K562 (cell line): ENCODE data around the gene MROH8. TPM values are rescaled to one million over a fixed set of nuclear protein-coding genes. Genes with fewer than 3 reads are reported as not detected.

Experiments
- ATAC-seq: fragments of 200-7000 bp; cut with Tn5 transposase; 3 replicates; pipeline ENCODE4 v1.9.1; 2020; ENCODE audit warnings: moderate library complexity
- BruUV-seq: library from RNA; stranded (reverse); fragments of 400-500 nt; replicated peaks from 2 replicates; lab custom pipeline; 2021; lab: Mats Ljungman, UMichigan
- CTCF ChIA-PET: fragments of 300-600 bp; formaldehyde crosslinking; extraction: SDS; loops from one replicate; lab custom pipeline; 2021; ENCODE audit warnings: low intra/inter-chr PET ratio; lab: Yijun Ruan, JAX
- POLR2A ChIA-PET: fragments of 300-600, 350-650 bp; sonication (Branson Sonifier 250); formaldehyde crosslinking; extraction: SDS; loops from one replicate; lab custom pipeline; 2021; ENCODE audit warnings: antibody characterized with exemption, inconsistent platforms; lab: Yijun Ruan, JAX
- DNase-seq, 4 experiments: peaks; one replicate each; pipeline versions ENCODE4 v3.0.0 to v3.0.0-alpha.2; 2011 to 2018; ENCODE audit warnings: low spot score in 3 of 4, mixed read lengths in 3 of 4; ENCODE audit errors: extremely low read depth in 1 of 4
- FAIRE-seq: peaks from 2 replicates; lab custom pipeline; 2011; peaks lifted over from hg19 to GRCh38; lab: Jason Lieb, UNC
- H2AFZ ChIP-seq: 2 replicates; pipeline ENCODE4 v1.6.0; 2011; ENCODE audit warnings: low read depth, low read length, control low read depth, inconsistent platforms
- H3K27ac ChIP-seq: fragments of 200-600 bp; 3 replicates; pipeline ENCODE4 v1.8.0; 2011; ENCODE audit warnings: low read depth, mild to moderate bottlenecking, control low read depth, inconsistent platforms, low read length, moderate library complexity, mixed read lengths; ENCODE audit errors: extremely low read depth
- H3K27me3 ChIP-seq, 2 experiments: fragments of 300-600 bp in 1 of 2; 2 replicates in 1 of 2; 3 replicates in 1 of 2; pipeline versions ENCODE4 v1.6.0 to v1.8.0; 2011; ENCODE audit warnings: inconsistent platforms in 2 of 2, low read length in 2 of 2, mild to moderate bottlenecking in 1 of 2, mixed read lengths in 1 of 2, moderate library complexity in 1 of 2; ENCODE audit not compliant: control insufficient read depth in 2 of 2, insufficient read depth in 2 of 2
- H3K36me3 ChIP-seq: fragments of 300-600 bp; 3 replicates; pipeline ENCODE4 v1.8.0; 2011; ENCODE audit warnings: mild to moderate bottlenecking, low read length, inconsistent platforms; ENCODE audit not compliant: control insufficient read depth, insufficient read depth
- H3K4me1 ChIP-seq, 2 experiments: fragments of 200-600 bp in 1 of 2; replicated peaks in 1 of 2; 2 replicates in 1 of 2; 3 replicates in 1 of 2; pipeline versions ENCODE4 v1.5.1 to v1.8.0; 2011; ENCODE audit warnings: inconsistent platforms in 2 of 2, low read length in 2 of 2, mild to moderate bottlenecking in 1 of 2, mixed read lengths in 1 of 2, moderate library complexity in 1 of 2; ENCODE audit not compliant: control insufficient read depth in 2 of 2, insufficient read depth in 2 of 2
- H3K4me2 ChIP-seq: 2 replicates; pipeline ENCODE4 v1.6.1; 2011; ENCODE audit warnings: low read length, control low read depth, inconsistent platforms, mixed read lengths; ENCODE audit not compliant: insufficient read depth
- H3K4me3 ChIP-seq: fragments of 200-600 bp; sonication (generic), shearing (Covaris generic); 2 replicates; pipeline ENCODE4 v1.5.1; 2016; ENCODE audit warnings: control low read depth, inconsistent platforms
- H3K79me2 ChIP-seq: fragments of 200-600 bp; 3 replicates; pipeline ENCODE4 v1.8.0; 2011; ENCODE audit warnings: low read length, inconsistent platforms; ENCODE audit not compliant: control insufficient read depth, insufficient read depth
- H3K9ac ChIP-seq, 2 experiments: 2 replicates each; pipeline versions ENCODE4 v1.6.0 to v1.6.1; 2011; ENCODE audit warnings: low read depth in 2 of 2, low read length in 2 of 2, control low read depth in 1 of 2, inconsistent platforms in 1 of 2, mild to moderate bottlenecking in 1 of 2, mixed read lengths in 1 of 2; ENCODE audit not compliant: insufficient read depth in 1 of 2
- H3K9me1 ChIP-seq: one replicate; pipeline ENCODE4 v1.6.0; 2011; ENCODE audit warnings: inconsistent platforms, mild to moderate bottlenecking, low read length, moderate library complexity; ENCODE audit not compliant: control insufficient read depth, insufficient read depth
- H3K9me3 ChIP-seq: replicated peaks from 2 replicates; pipeline ENCODE4 v1.5.1; 2011; ENCODE audit warnings: low read depth, low read length, inconsistent platforms; ENCODE audit not compliant: control insufficient read depth, insufficient read depth
- H4K20me1 ChIP-seq: replicated peaks from 2 replicates; pipeline ENCODE4 v1.6.1; 2011; ENCODE audit warnings: low read length, inconsistent platforms, mixed read lengths; ENCODE audit not compliant: control insufficient read depth, insufficient read depth
- CBX2 ChIP-seq: fragments of 200-600 bp; sonication (generic); IDR thresholded peaks from one replicate; pipeline ENCODE4 v1.6.1; 2012; ENCODE audit warnings: mild to moderate bottlenecking, low read length, inconsistent platforms; ENCODE audit not compliant: insufficient read depth, poor library complexity, severe bottlenecking
- CEBPG ChIP-seq, 3 experiments: fragments of 200-800 bp in 1 of 3; sonication (Bioruptor generic) in 1 of 3; sonication (generic) in 1 of 3; formaldehyde crosslinking in 1 of 3; IDR thresholded peaks in 2 of 3; conservative IDR thresholded peaks in 1 of 3; 2 replicates each; pipeline versions ENCODE4 v1.6.1 to v1.8.0; 2016 to 2022; ENCODE audit warnings: missing compliant biosample characterization in 2 of 3, missing genetic modification characterization in 2 of 3, mild to moderate bottlenecking in 1 of 3, missing genetic modification reagents in 1 of 3
- CTBP1 ChIP-seq: fragments of 450-650 bp; IDR thresholded peaks from 2 replicates; pipeline ENCODE4 v1.6.1; 2016; ENCODE audit warnings: borderline replicate concordance
- FOXK2 ChIP-seq, 2 experiments: fragments of 450-650 bp; IDR thresholded peaks in 1 of 2; conservative IDR thresholded peaks in 1 of 2; 2 replicates each; pipeline ENCODE4 v1.6.1; 2016; ENCODE audit warnings: low read depth in 2 of 2, mild to moderate bottlenecking in 1 of 2
- JUND ChIP-seq, 2 experiments: IDR thresholded peaks; 2 replicates in 1 of 2; 3 replicates in 1 of 2; pipeline ENCODE4 v1.6.1; 2011; ENCODE audit warnings: borderline replicate concordance in 2 of 2, low read depth in 2 of 2, low read length in 2 of 2, improper control_type of control experiment in 1 of 2, missing biosample characterization in 1 of 2, missing genetic modification characterization in 1 of 2, missing genetic modification reagents in 1 of 2
- MNT ChIP-seq, 2 experiments: fragments of 450-650 bp; conservative IDR thresholded peaks; 2 replicates each; pipeline ENCODE4 v1.6.1; 2017; ENCODE audit warnings: mild to moderate bottlenecking in 2 of 2, moderate library complexity in 2 of 2
- NR2C2 ChIP-seq, 2 experiments: fragments of 200-800 bp in 1 of 2; sonication (Bioruptor generic) in 1 of 2; sonication (generic) in 1 of 2; formaldehyde crosslinking in 1 of 2; IDR thresholded peaks; 2 replicates each; pipeline versions ENCODE4 v1.6.1 to v1.8.0; 2016 to 2022; ENCODE audit warnings: mild to moderate bottlenecking in 1 of 2, missing compliant biosample characterization in 1 of 2, missing genetic modification characterization in 1 of 2, missing genetic modification reagents in 1 of 2
- SIN3A ChIP-seq, 2 experiments: fragments of 150-350 bp in 1 of 2; IDR thresholded peaks; 2 replicates each; pipeline ENCODE4 v1.6.1; 2011 to 2016; ENCODE audit warnings: borderline replicate concordance in 2 of 2, low read depth in 2 of 2, low read length in 2 of 2, mild to moderate bottlenecking in 2 of 2, moderate library complexity in 2 of 2; ENCODE audit not compliant: control insufficient read depth in 1 of 2
- SMARCA4 ChIP-seq: fragments of 450-650 bp; IDR thresholded peaks from 2 replicates; pipeline ENCODE4 v1.6.1; 2016
- SMARCE1 ChIP-seq: fragments of 450-650 bp; IDR thresholded peaks from 2 replicates; pipeline ENCODE4 v1.7.1; 2016; ENCODE audit warnings: mild to moderate bottlenecking
- ZBTB26 ChIP-seq: fragments of 450-650 bp; formaldehyde crosslinking; IDR thresholded peaks from 2 replicates; pipeline ENCODE4 v1.4.0; 2022; ENCODE audit warnings: missing genetic modification characterization
- ZFX ChIP-seq: sonication (generic); formaldehyde crosslinking; IDR thresholded peaks from 2 replicates; pipeline ENCODE4 v1.8.0; 2022; ENCODE audit warnings: mild to moderate bottlenecking, missing genetic modification reagents, moderate library complexity
- ZNF395 ChIP-seq: fragments of 200-800 bp; sonication (Bioruptor generic); IDR thresholded peaks from 2 replicates; pipeline ENCODE4 v1.6.1; 2017; ENCODE audit warnings: missing genetic modification characterization, missing compliant biosample characterization
- WGBS: fragments of 100-300 bp; shearing (Covaris generic); methylation state at CpG from one replicate; pipeline ENCODE4 v1.1.6; 2016; ENCODE audit warnings: low coverage, mixed read lengths; ENCODE audit not compliant: insufficient coverage; ENCODE audit errors: missing lambda C conversion rate; 5-methylcytosine and 5-hydroxymethylcytosine counted together
- in situ Hi-C: fragments of 300-500 bp; cut with MboI; formaldehyde crosslinking; loops from 4 replicates; pipeline ENCODE4 v1.15.0; 2018; ENCODE audit warnings: inconsistent platforms, mixed read lengths
- intact Hi-C: fragments of 100-400 bp; cut with micrococcal nuclease; formaldehyde crosslinking; loops from 2 replicates; pipeline ENCODE4 v1.14.2; 2022
- polyA plus RNA-seq, 8 experiments: library from polyadenylated mRNA; depleted of rRNA in 4 of 8; stranded (reverse) in 5 of 8; unstranded in 3 of 8; fragments of >200 nt; fragmentation: Nextera tagmentation in 2 of 8; fragmentation: Illumina TruSeq in 1 of 8; extraction: Ambion mirVana in 2 of 8; extraction: Trizol in 1 of 8; gene quantifications; 2 replicates each; pipeline versions ENCODE4 v1.2.1 to v1.2.3, GENCODE V29; 2011 to 2014; ENCODE audit warnings: inconsistent platforms in 1 of 8, missing spikeins in 1 of 8
- total RNA-seq, 7 experiments: library from RNA; depleted of rRNA in 6 of 7; stranded (reverse); fragments of >200 nt in 6 of 7; fragmentation: Illumina TruSeq in 2 of 7; extraction: Trizol in 2 of 7; gene quantifications; 2 replicates each; pipeline versions ENCODE4 v1.2.1 to v1.2.3, GENCODE V29; 2011 to 2021; ENCODE audit warnings: low replicate concordance in 1 of 7

MROH8 gene
- total and polyA plus RNA-seq, 9 of the 15 experiments (the other 6 are each of a cell fraction or from before 2014, with no cell fraction given) = 0.21 to 1.5 (median 0.78) TPM

- peak overlapping the region; percentile 85 for H3K4me2 ChIP-seq
- FAIRE-seq (peak; percentile 76), DNase-seq (peak in 1 of 4 experiments; percentile 35), ATAC-seq (peak; percentile 1; the same call in 2 of the 3 replicates)
- no peaks in the 10 kb centered on the region for H3K9me1 ChIP-seq
- peak overlapping the region; percentile 92 for H3K4me3 ChIP-seq
- peaks cover 6 to 14% of the 10 kb centered on the region in 2 experiments for H3K4me1 ChIP-seq
- peak overlapping the region; percentile 95 for H2AFZ ChIP-seq
- TSS peak; percentile 57 for BruUV-seq
- peaks cover 65% of the 10 kb centered on the region for H3K79me2 ChIP-seq
- H3K27ac ChIP-seq = peak overlapping the region; percentile 99
- H3K9me3 ChIP-seq = no peaks in the 10 kb centered on the region
- H3K36me3 ChIP-seq = peaks cover 35% of the 10 kb centered on the region
- peak overlapping the region; percentile 98 to 99 for H3K9ac ChIP-seq
- no peaks in the 10 kb centered on the region for H3K27me3 ChIP-seq
- intact Hi-C loops = no loop called here
- in situ Hi-C loops = no loop called here
- WGBS = 1% methylated on average over 15 of the region's 15 CpGs
- ChIA-PET POLR2A (interaction anchor here (0.7 to 5.0 kb wide), 7 partner anchors 10 to 358 kb away, joined by 3 to 54 read pairs (median 5); partner anchors contain the start of gene BLCAP), CTCF (no interaction called here)
- H4K20me1 ChIP-seq = peaks cover 18% of the 10 kb centered on the region; the same call in 1 of the 2 replicates
- TF ChIP-seq SMARCE1 = no peak
- TF ChIP-seq NR2C2 (CRISPR knock-in tag; IDR thresholded peaks at IDR 0.05) = no peak; the same call in 1 of the 2 replicates
- 0 out of 2 replicates have a peak, but pooled peaks have one; percentile 0 for TF ChIP-seq NR2C2 (tag; IDR thresholded peaks at IDR 0.05)
- peak; percentile 28 for TF ChIP-seq ZNF395 (CRISPR knock-in tag)
- peak in 1 of 2 experiments; percentile 38; a peak in 3 of 4 replicates for TF ChIP-seq MNT (conservative IDR thresholded peaks at IDR 0.05)
- TF ChIP-seq ZFX (CRISPR knock-in tag) = no peak
- TF ChIP-seq SMARCA4 = 0 out of 2 replicates have a peak, but pooled peaks have one; percentile 16
- TF ChIP-seq ZBTB26 (CRISPR knock-in tag) = no peak
- 0 out of 4 replicates have a peak, but pooled peaks of 1 of the 2 experiments have one; percentile 26 for TF ChIP-seq FOXK2 (conservative IDR thresholded peaks at IDR 0.05 in 1 of 2, IDR thresholded peaks at IDR 0.05 in 1 of 2; ENCODE audit: low read depth in 2 of 2)
- TF ChIP-seq SIN3A (IDR thresholded peaks at IDR 0.05; ENCODE audit: borderline replicate concordance in 2 of 2, control insufficient read depth in 1 of 2, low read depth in 2 of 2, low read length in 2 of 2) = 0 out of 4 replicates have a peak, but pooled peaks have one; percentile 1 to 13
- TF ChIP-seq CTBP1 = no peak
- no peak for TF ChIP-seq CBX2
- 0 out of 2 replicates have a peak, but pooled peaks have one; percentile 37 for TF ChIP-seq JUND (IDR thresholded peaks at IDR 0.05; ENCODE audit: borderline replicate concordance, low read depth, low read length)
- no peak for TF ChIP-seq JUND (tag; IDR thresholded peaks at IDR 0.05; ENCODE audit: borderline replicate concordance, low read depth, low read length)
- peak; percentile 13; the same call in 1 of the 2 replicates for TF ChIP-seq CEBPG (CRISPR knock-in tag; IDR thresholded peaks at IDR 0.05)
- TF ChIP-seq CEBPG (tag; conservative IDR thresholded peaks at IDR 0.05 in 1 of 2, IDR thresholded peaks at IDR 0.05 in 1 of 2) = peak in 1 of 2 experiments; percentile 38; a peak in 1 of 4 replicates
Measured at GRCh38 chr20:37179683-37180524, 556 bp upstream of the MROH8 start.
